ENCODE measurements around the gene TMX1.

- no peak for TF ChIP-seq CTCF (conservative IDR thresholded peaks at IDR 0.05)
- no peak for TF ChIP-seq EZH2 (IDR thresholded peaks at IDR 0.05; ENCODE audit: low read depth)
Measured at GRCh38 chr14:51239813-51240803, at the start of gene TMX1.

Data from PC-9 (cell line).